GM10266 (cell line): ENCODE results near the gene DNAH11.
"Not testable (repeated sequence)": the region's sequence is repeated elsewhere in the genome, so short reads cannot be mapped to it uniquely, and the experiment has no call there.

Source experiments
- DNase-seq: peaks from one replicate; pipeline ENCODE4 v3.0.0; 2012; ENCODE audit errors: extremely low spot score
- TF ChIP-seq, protein P1 (sequence below): IDR thresholded peaks from 2 replicates; pipeline ENCODE4 v1.5.1; 2012; ENCODE audit warnings: mild to moderate bottlenecking, low read depth; ENCODE audit not compliant: control insufficient read depth, insufficient read depth; ENCODE audit errors: missing control alignments

Gene DNAH11

DNA sequence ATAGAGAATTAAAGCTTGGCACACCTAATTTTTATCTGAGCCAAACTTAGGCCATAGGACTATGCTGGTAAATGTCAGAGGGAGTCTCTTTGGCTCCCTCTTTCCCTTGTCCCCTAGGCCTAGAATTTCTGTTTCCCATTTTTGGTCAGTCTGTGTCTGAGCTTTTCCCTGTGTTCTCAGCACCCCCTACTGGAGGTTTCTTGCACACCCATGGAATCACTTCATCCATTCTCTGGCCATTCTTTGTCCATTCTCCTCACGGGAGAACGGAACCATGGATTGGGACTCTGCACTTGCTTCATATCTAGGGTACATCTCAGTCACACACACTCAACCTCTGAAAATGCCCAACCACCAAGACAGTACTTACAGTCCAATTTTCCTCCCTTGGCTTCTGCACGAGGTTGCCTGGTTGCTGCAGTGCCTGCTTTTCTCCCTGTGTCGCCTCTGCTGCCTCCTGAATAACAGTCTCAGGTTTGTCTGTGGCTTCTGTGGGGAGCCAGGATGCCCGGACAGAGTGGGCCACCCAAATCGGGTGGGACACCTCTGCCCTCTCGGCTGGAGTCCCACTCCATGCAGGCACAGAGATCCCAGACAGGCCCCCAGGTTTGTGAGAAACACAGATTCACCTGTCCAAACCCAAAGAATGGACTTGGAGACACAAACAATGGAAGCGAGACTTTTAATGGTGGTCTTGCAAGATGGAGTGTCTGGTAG is 35.1 kb upstream of the DNAH11 start:
- TF ChIP-seq, protein P1, sequence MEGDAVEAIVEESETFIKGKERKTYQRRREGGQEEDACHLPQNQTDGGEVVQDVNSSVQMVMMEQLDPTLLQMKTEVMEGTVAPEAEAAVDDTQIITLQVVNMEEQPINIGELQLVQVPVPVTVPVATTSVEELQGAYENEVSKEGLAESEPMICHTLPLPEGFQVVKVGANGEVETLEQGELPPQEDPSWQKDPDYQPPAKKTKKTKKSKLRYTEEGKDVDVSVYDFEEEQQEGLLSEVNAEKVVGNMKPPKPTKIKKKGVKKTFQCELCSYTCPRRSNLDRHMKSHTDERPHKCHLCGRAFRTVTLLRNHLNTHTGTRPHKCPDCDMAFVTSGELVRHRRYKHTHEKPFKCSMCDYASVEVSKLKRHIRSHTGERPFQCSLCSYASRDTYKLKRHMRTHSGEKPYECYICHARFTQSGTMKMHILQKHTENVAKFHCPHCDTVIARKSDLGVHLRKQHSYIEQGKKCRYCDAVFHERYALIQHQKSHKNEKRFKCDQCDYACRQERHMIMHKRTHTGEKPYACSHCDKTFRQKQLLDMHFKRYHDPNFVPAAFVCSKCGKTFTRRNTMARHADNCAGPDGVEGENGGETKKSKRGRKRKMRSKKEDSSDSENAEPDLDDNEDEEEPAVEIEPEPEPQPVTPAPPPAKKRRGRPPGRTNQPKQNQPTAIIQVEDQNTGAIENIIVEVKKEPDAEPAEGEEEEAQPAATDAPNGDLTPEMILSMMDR, result peak; percentile 46
- no peak for DNase-seq

DNA sequence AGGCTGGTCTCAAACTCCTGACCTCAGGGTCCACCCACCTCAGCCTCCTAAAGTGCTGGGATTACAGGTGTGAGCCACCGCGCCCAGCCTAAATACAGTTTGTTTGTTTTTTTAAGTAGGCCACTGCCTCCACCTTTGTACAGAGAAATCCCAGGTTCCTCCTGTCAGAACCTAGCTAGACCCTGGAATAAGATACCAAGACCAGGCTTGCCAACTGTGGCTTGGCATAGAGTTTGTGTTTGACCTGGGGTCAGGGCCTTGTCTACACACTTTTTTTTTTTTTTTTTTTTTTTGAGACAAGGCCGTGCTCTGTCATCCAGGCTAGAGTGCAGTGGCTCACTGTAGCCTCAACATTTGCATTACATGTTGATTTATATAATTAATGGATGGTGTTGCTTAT is 34.3 kb upstream of the DNAH11 start:
- TF ChIP-seq, protein P1, result no peak
- no peak for DNase-seq

DNA sequence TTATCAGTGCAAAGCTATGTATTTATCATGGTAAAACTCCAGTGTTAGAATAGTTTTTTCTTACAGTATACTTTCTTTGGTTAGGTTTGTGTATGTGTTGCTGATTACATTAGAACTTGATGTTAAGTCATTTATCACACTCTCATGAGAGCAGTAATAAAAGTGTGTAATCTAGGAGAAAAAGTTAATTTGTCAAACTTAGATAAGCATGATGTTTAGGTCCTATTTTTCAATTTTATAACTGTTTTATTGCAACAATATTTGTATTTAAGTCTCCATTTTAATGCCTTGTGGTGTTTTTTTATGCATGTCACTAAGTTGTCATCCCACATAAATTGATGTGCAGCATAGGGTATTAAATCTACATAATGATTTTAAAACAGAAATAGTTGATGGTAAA is 28.8 kb upstream of the DNAH11 start:
- DNase-seq, result no peak
- TF ChIP-seq, protein P1, result no peak

DNA sequence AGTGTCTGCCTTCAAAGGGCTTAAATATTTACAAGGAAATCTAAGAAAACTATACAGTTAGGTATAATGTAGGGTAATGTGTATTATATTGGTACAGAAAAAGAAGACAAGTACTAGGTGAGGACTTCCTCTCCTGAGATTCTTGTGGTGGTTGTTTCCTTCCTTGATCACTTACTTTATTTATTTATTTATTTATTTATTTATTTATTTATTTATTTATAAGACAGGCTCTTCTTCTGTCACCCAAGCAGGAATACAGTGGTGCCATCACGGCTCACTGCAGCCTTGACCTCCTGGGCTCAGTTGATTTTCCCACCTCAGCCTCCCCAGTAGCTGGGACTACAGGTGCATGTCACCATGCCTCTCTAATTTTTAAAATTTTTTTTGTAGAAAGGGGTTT is 18.2 kb upstream of the DNAH11 start:
- TF ChIP-seq, protein P1, result no peak
- no peak for DNase-seq

DNA sequence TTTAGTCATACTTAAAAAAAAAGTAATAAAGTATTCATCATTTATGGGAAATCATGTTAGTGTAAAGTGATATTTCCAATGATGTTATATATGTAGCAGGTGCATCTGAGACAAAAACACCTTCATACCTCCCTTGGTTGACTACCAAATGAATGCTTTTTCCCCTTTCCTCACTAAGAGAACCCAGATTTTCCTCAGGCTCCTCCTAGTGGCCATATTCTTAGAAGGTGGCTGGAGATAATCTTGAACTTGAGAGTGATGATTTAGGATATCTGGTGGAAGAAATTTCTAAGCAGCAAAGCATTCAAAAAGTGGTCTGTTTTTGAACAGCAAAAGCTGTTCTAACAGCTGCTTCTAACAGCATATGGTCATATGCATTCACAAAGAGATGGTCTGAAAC is 16.8 kb upstream of the DNAH11 start:
- no peak for DNase-seq
- TF ChIP-seq, protein P1, result peak; percentile 47

DNA sequence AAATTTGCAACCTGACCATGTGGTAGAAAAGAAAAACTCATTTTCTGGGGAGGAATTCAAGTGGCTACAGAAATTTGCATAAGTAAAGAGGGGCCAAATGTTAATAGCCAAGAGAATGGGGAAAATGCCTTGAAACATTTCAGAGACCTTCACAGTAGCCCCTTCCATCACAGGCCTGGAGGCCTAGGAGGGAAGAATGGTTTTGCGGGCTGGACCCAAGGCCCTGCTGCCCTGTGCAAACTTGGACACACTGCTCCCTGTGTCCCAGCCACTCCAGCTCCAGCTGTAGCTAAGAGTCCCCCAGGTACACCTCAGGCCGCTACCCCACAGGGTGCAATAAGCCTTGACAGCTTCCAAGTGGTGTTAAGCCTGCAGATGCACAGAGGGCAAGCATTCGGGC is 16.4 kb upstream of the DNAH11 start:
- TF ChIP-seq, protein P1, result no peak
- DNase-seq, result no peak

DNA sequence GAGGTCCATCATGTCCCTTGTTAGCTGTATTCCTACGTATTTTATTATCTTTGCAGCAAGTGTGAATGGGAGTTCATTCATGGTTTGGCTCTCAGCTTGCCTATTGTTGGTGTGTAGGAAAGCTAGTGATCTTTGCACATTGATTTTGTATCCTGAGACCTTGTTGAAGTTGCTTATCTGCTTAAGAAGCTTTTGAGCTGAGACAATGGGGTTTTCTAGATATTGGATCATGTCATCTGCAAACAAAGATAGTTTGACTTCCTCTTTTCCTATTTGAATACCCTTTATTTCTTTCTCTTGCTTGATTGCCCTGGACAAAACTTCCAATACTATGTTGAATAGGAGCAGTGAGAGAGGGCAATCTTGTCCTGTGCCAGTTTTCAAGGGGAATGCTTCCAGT is 10.4 kb upstream of the DNAH11 start:
- DNase-seq, result not testable (repeated sequence)

DNA sequence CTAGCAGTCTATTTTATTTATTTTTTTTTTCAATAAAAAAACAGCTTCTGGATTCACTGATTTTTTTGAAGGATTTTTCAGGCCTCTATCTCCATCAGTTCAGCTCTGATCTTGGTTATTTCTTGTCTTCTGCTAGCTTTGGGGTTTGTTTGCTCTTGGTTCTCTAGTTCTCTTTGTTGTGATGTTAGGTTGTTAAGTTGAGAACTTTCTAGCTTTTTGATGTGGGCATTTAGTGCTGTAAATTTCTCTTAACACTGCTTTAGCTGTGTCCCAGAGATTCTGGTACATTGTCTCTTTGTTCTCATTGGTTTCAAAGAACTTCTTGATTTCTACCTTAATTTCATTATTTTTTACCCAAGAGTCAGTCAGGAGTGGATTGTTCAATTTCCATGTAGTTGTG is 9.2 kb upstream of the DNAH11 start:
- DNase-seq, result not testable (repeated sequence)

DNA sequence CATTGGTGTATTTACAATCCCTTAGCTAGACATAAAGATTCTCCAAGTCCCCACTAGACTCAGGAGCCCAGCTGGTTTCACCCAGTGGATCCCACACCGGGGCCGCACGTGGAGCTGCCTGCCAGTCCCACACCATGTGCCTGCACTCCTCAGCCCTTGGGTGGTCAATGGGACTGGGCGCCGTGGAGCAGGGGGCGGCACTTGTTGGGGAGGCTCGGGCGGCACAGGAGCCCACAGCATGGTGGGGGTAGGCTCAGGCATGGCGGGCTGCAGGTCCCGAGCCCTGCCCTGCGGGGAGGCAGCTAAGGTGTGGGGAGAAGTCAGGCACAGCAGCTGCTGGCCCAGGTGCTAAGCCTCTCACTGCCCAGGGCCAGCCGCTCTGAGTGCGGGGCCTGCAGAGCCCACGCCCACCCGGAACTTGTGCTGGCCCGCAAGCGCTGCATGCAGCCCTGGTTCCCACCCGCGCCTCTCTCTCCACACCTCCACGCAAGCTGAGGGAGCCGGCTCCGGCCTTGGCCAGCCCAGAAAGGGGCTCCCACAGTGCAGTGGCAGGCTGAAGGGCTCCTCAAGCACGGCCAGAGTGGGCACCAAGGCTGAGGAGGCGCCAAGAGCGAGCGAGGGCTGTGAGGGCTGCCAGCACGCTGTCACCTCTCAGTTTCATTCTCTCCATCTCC is 6.3 kb upstream of the DNAH11 start:
- DNase-seq, result not testable (repeated sequence)
